K562 (cell line): ENCODE measurements around the gene ST3GAL5. TPM values are rescaled to one million over a fixed set of nuclear protein-coding genes. Genes with fewer than 3 reads are reported as not detected.

Source experiments
- CHD7 ChIP-seq: fragments of 200-600 bp; sonication (generic); IDR thresholded peaks from one replicate; pipeline ENCODE4 v1.6.1; 2012; ENCODE audit warnings: mild to moderate bottlenecking, low read depth, low read length, inconsistent platforms
- MEF2D ChIP-seq: conservative IDR thresholded peaks from 2 replicates; pipeline ENCODE4 v1.6.1; 2016; ENCODE audit warnings: low read depth, missing genetic modification characterization, missing compliant biosample characterization
- ZNF316 ChIP-seq: fragments of 450-650 bp; IDR thresholded peaks from 2 replicates; pipeline ENCODE4 v1.6.1; 2016
- polyA plus RNA-seq, 8 experiments: library from polyadenylated mRNA; depleted of rRNA in 4 of 8; stranded (reverse) in 5 of 8; unstranded in 3 of 8; fragments of >200 nt; fragmentation: Nextera tagmentation in 2 of 8; fragmentation: Illumina TruSeq in 1 of 8; extraction: Ambion mirVana in 2 of 8; extraction: Trizol in 1 of 8; gene quantifications; 2 replicates each; pipeline versions ENCODE4 v1.2.1 to v1.2.3, GENCODE V29; 2011 to 2014; ENCODE audit warnings: inconsistent platforms in 1 of 8, missing spikeins in 1 of 8
- total RNA-seq, 7 experiments: library from RNA; depleted of rRNA in 6 of 7; stranded (reverse); fragments of >200 nt in 6 of 7; fragmentation: Illumina TruSeq in 2 of 7; extraction: Trizol in 2 of 7; gene quantifications; 2 replicates each; pipeline versions ENCODE4 v1.2.1 to v1.2.3, GENCODE V29; 2011 to 2021; ENCODE audit warnings: low replicate concordance in 1 of 7

ST3GAL5 gene
- total and polyA plus RNA-seq, 9 of the 15 experiments (the other 6 are each of a cell fraction or from before 2014, with no cell fraction given), result 1.6 to 10.0 (median 4.2) TPM

DNA sequence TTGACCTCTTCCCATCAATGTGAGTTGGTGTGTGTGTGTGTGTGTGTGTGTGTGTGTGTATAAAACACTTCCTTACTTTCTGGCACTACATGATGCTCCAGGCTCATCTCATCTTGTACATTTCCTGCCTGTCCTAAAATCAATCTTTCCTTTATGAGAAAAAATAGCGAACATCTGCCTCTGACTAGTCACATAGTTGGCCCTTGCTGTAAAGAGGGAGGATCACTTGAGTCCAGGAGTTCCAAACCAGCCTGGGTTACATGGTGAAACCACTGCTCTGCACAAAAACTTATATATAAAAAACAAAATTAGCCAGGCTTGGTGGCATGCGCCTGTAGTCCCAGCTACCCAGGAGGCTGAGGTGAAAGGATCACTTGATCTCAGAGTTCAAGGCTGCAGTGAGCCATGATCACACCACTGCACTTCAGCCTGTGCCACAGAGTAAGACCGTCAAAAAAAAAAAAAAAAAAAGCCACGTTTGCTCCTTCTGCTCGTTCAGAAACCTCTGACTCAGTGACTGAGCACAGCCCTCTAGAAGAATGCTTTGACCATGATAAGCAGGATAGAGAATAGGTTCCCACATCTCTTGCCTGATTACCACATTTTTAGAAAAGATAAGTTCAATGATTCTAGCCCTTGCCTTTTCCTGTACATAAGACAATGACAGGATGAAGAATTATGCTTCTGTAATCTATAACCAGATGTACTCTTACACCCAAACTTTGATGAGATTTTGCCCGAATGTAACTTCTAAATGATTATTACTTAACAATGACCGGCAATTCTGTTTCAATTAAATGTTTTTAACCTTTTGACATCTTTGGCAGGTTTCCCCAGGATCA lies 45.2 kb upstream of the ST3GAL5 start (continued):
- no peak for TF ChIP-seq CHD7
- TF ChIP-seq MEF2D (tag), result peak; percentile 84
- peak; percentile 87 for TF ChIP-seq ZNF316
